Right lobe of liver (tissue), 6 donors: ENCODE results near the gene TMEM179. TPM values are rescaled to one million over a fixed set of nuclear protein-coding genes. Genes with fewer than 3 reads are reported as not detected.

ENCODE experiments used
- ATAC-seq, 4 donors: fragments of 200-7000 bp; cut with Tn5 transposase; one replicate each; pipeline ENCODE4 v1.9.1; 2020; ENCODE audit warnings: mild to moderate bottlenecking in 4 of 4, moderate library complexity in 4 of 4
- DNase-seq, 3 donors: peaks; one replicate each; pipeline ENCODE4 v3.0.0-alpha.2; 2020
- H3K27ac ChIP-seq, 3 donors: fragments of 200-600 bp; one replicate each; pipeline ENCODE4 v1.8.0; 2022
- H3K27me3 ChIP-seq, 2 donors: fragments of 200-600 bp; one replicate each; pipeline ENCODE4 v1.8.0; 2022
- H3K36me3 ChIP-seq, 4 donors: fragments of 200-600 bp; sonication (generic) in 1 of 4; one replicate each; pipeline versions ENCODE4 v1.5.1 to v1.8.0; 2017 to 2022; ENCODE audit warnings: control low read depth in 1 of 4
- H3K4me1 ChIP-seq, 4 donors: fragments of 200-600 bp; sonication (generic) in 1 of 4; one replicate each; pipeline versions ENCODE4 v1.5.1 to v1.8.0; 2017 to 2022; ENCODE audit warnings: control low read depth in 1 of 4
- H3K4me3 ChIP-seq, 3 donors: fragments of 200-600 bp; one replicate each; pipeline ENCODE4 v1.8.0; 2022
- H3K9me3 ChIP-seq, 4 donors: fragments of 200-600 bp; sonication (generic) in 1 of 4; one replicate each; pipeline versions ENCODE4 v1.5.1 to v1.8.0; 2017 to 2022; ENCODE audit warnings: control low read depth in 1 of 4
- POLR2A ChIP-seq: fragments of 450-650 bp; IDR thresholded peaks from one replicate; pipeline ENCODE4 v1.6.1; 2017; ENCODE audit warnings: antibody characterized with exemption, mild to moderate bottlenecking
- whole genome bisulfite sequencing: methylation state at CpG from one replicate; pipeline ENCODE4 v1.1.6; 2018; ENCODE audit warnings: low coverage, low lambda C conversion rate; ENCODE audit not compliant: insufficient coverage; ENCODE audit errors: missing lambda C conversion rate; 5-methylcytosine and 5-hydroxymethylcytosine counted together
- intact Hi-C, 2 donors: fragments of 100-400 bp; cut with DNase I; formaldehyde crosslinking; loops; one replicate each; pipeline versions ENCODE4 v1.11.2 to v1.14.1; 2022
- total RNA-seq, 6 experiments: library from RNA; depleted of rRNA in 2 of 6; stranded (reverse); fragments of >200 nt in 2 of 6; fragmentation: NEBNext Ultra II Directional in 3 of 6; extraction: Animal tissue kit (Norgen Biotek cat#: 25700) in 3 of 6; gene quantifications; one replicate each; pipeline versions ENCODE4 v1.1.0 to v1.2.4, GENCODE V29; 2016 to 2023
- TF ChIP-seq, protein P1 (sequence below), 4 donors: fragments of 200-600 bp in 3 of 4; fragments of 450-650 bp in 1 of 4; IDR thresholded peaks; one replicate each; pipeline versions ENCODE4 v1.5.1 to v1.8.0; 2016 to 2022; ENCODE audit warnings: antibody characterized with exemption in 4 of 4, mild to moderate bottlenecking in 2 of 4
- donor health status: DM: no; HTN: yes; CAD: no.
- donor health status: DM: no; HTN: no; CAD: no.
- donor health status: DM: no; HTN: no; CAD: no.
- donor health status: DM: no; HTN: yes; CAD: no.
- donor health status: DM: no; HTN: yes; CAD: no.

TMEM179 gene
- total RNA-seq, 6 experiments from 2014 or later, result 0.17 to 0.18 TPM; not detected in 4

- ATAC-seq (no peak), DNase-seq (no peak)
- Histone ChIP-seq H3K4me3 (no peak overlapping the region), H3K27me3 (no peaks in the 10 kb centered on the region), H3K27ac (no peak overlapping the region), H3K36me3 (no peaks in the 10 kb centered on the region), H3K4me1 (peaks cover 0 to 3% (median under 1%) of the 10 kb centered on the region in 4 donors), H3K9me3 (no peaks in the 10 kb centered on the region)
- TF ChIP-seq, protein P1, sequence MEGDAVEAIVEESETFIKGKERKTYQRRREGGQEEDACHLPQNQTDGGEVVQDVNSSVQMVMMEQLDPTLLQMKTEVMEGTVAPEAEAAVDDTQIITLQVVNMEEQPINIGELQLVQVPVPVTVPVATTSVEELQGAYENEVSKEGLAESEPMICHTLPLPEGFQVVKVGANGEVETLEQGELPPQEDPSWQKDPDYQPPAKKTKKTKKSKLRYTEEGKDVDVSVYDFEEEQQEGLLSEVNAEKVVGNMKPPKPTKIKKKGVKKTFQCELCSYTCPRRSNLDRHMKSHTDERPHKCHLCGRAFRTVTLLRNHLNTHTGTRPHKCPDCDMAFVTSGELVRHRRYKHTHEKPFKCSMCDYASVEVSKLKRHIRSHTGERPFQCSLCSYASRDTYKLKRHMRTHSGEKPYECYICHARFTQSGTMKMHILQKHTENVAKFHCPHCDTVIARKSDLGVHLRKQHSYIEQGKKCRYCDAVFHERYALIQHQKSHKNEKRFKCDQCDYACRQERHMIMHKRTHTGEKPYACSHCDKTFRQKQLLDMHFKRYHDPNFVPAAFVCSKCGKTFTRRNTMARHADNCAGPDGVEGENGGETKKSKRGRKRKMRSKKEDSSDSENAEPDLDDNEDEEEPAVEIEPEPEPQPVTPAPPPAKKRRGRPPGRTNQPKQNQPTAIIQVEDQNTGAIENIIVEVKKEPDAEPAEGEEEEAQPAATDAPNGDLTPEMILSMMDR (IDR thresholded peaks at IDR 0.05), result no peak
- no peak for TF ChIP-seq POLR2A
- intact Hi-C loops, result no loop called here
- WGBS, result 57% methylated on average over 6 of the region's 9 CpGs
These were observed 28.2 kb upstream of the TMEM179 start for GRCh38 chr14:104632781-104633180.

GRCh38 chr14:104624939-104625338 lies 20.4 kb upstream of the TMEM179 start:
- Histone ChIP-seq H3K4me1 (no peaks in the 10 kb centered on the region), H3K9me3 (no peaks in the 10 kb centered on the region), H3K27me3 (no peaks in the 10 kb centered on the region), H3K36me3 (no peaks in the 10 kb centered on the region), H3K27ac (no peak overlapping the region), H3K4me3 (no peak overlapping the region)
- TF ChIP-seq, protein P1 (IDR thresholded peaks at IDR 0.05), result no peak
- TF ChIP-seq POLR2A, result no peak
- no peak for ATAC-seq
- no peak for DNase-seq
- intact Hi-C loops, result no loop called here
- WGBS, result 44% methylated on average over 3 of the region's 5 CpGs

DNA sequence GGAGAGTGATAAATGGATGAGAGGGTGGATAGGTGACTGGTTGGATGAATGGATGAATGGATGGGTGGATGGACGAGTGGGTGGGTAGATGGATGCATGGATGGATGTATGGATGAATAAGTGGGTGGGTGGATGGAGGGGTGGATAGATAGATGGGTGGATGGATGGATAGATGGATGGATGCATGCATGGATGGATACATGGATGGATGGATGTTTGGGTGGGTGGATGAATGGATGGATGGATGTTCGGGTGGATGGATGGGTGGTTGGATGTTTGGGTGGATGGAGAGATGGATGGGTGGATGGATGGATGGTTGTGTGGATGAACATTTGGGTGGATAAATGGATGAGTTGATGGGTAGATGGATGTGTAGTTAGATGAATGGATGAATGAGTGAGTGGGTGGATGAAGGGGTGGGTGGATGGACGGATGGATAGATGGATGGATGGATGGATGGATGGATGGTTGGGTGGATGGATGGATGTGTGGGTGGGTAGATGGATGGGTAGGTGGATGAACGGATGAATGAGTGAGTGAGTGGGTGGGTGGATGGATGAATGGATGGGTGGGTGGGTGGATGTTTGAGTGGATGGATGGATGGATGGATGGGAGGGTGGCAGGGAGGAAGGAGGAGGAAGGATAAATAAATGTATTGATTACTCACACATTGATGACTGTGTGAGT lies 9.7 kb upstream of the TMEM179 start:
- H3K4me3 ChIP-seq, result no peak overlapping the region
- no peaks in the 10 kb centered on the region for H3K36me3 ChIP-seq
- ATAC-seq (no peak), DNase-seq (no peak)
- no peaks in the 10 kb centered on the region for H3K9me3 ChIP-seq
- H3K27me3 ChIP-seq, result no peaks in the 10 kb centered on the region
- 34% methylated on average over 4 of the region's 4 CpGs for WGBS
- intact Hi-C loops, result no loop called here
- TF ChIP-seq POLR2A, result no peak
- TF ChIP-seq, protein P1 (IDR thresholded peaks at IDR 0.05), result no peak
- H3K27ac ChIP-seq, result no peak overlapping the region
- no peaks in the 10 kb centered on the region for H3K4me1 ChIP-seq

DNA sequence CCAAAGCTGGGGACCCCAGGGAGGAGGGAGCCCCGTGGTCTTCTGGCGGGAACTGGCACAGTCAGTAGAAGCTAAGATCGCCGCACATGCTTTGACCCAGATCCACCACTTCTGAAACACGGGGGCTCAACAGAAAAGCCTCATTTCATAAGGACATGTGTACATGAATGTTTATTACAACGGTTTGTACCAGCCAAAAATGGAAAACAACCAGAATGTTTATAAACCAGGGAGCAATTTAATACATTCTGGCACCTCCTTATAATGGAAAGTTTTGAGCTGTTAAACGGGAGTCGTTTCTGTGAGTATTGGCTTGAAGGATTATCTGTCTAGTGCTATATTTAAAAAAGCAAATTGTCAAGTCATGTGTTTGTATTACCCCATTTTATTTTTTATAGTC lies 7.3 kb upstream of the TMEM179 start:
- Histone ChIP-seq H3K4me1 (no peaks in the 10 kb centered on the region), H3K9me3 (no peaks in the 10 kb centered on the region), H3K36me3 (no peaks in the 10 kb centered on the region), H3K4me3 (no peak overlapping the region), H3K27ac (no peak overlapping the region), H3K27me3 (no peaks in the 10 kb centered on the region)
- TF ChIP-seq POLR2A, result no peak
- TF ChIP-seq, protein P1 (IDR thresholded peaks at IDR 0.05), result no peak
- no peak for ATAC-seq
- intact Hi-C loops, result no loop called here
- WGBS, result 44% methylated on average over 7 of the region's 8 CpGs
- DNase-seq, result no peak
